Activated CD8-positive, alpha-beta memory T cell treated with anti-CD3 and anti-CD28 coated beads for 36 hours (primary cell): Measurements from ENCODE around the gene UPB1. TPM values are rescaled to one million over a fixed set of nuclear protein-coding genes. Genes with fewer than 3 reads are reported as not detected.
"Not testable (repeated sequence)": the region's sequence is repeated elsewhere in the genome, so short reads cannot be mapped to it uniquely, and the experiment has no call there.

Source experiments
- CTCF ChIA-PET: fragments of 350-600 bp; sonication (Branson Sonifier 250); formaldehyde crosslinking; loops from one replicate; lab custom pipeline; 2021; ENCODE audit warnings: antibody characterized with exemption; lab: Charles Lee
- POLR2A ChIA-PET: fragments of 350-600 bp; sonication (Branson Sonifier 250); formaldehyde crosslinking; loops from one replicate; lab custom pipeline; 2021; ENCODE audit warnings: antibody characterized with exemption; lab: Charles Lee
- total RNA-seq, 2 experiments: library from RNA; stranded (reverse); gene quantifications; one replicate each; pipeline ENCODE4 v1.2.3, GENCODE V29; 2021

UPB1 gene
- total RNA-seq, 2 experiments from 2014 or later = not detected

GRCh38 chr22:24473284-24473683, 21.8 kb upstream of the UPB1 start:
- CTCF ChIA-PET = no interaction called here
- POLR2A ChIA-PET = no interaction called here

- CTCF ChIA-PET = interaction anchor here (0.6 to 1.5 kb wide), 3 partner anchors 12 to 167 kb away, joined by 3 to 5 read pairs (median 3); no protein-coding TSS in a partner anchor
- POLR2A ChIA-PET = no interaction called here
Observed at GRCh38 chr22:24474221-24474620, 20.9 kb upstream of the UPB1 start.

GRCh38 chr22:24474649-24475255, 20.4 kb upstream of the UPB1 start:
- POLR2A ChIA-PET = no interaction called here
- CTCF ChIA-PET = interaction anchor here (0.6 to 1.5 kb wide), 3 partner anchors 11 to 166 kb away, joined by 3 to 5 read pairs (median 3); no protein-coding TSS in a partner anchor

GRCh38 chr22:24481641-24482040, 13.5 kb upstream of the UPB1 start:
- ChIA-PET POLR2A (no interaction called here), CTCF (interaction anchor here (1.9 kb wide), 1 partner anchor 37 kb away, joined by 5 read pairs; no protein-coding TSS in a partner anchor)

- ChIA-PET CTCF (interaction anchor here (1.1 to 1.9 kb wide), 3 partner anchors 18 to 62 kb away, joined by 3 to 5 read pairs (median 5); no protein-coding TSS in a partner anchor), POLR2A (interaction anchor here (0.7 kb wide), 1 partner anchor 97 kb away, joined by 3 read pairs; no protein-coding TSS in a partner anchor)
Observed at GRCh38 chr22:24482575-24482974, 12.6 kb upstream of the UPB1 start.

- ChIA-PET CTCF (interaction anchor here (1.1 to 1.9 kb wide), 4 partner anchors 18 to 197 kb away, joined by 3 to 5 read pairs (median 4); no protein-coding TSS in a partner anchor), POLR2A (interaction anchor here (0.7 kb wide), 1 partner anchor 97 kb away, joined by 3 read pairs; no protein-coding TSS in a partner anchor)
Observed at GRCh38 chr22:24482998-24483397, 12.1 kb upstream of the UPB1 start.

- CTCF ChIA-PET = interaction anchor here (1.1 to 1.7 kb wide), 2 partner anchors 46 to 198 kb away, joined by 3 to 4 read pairs; no protein-coding TSS in a partner anchor
- POLR2A ChIA-PET = no interaction called here
Observed at GRCh38 chr22:24483976-24484545, 11.1 kb upstream of the UPB1 start.

GRCh38 chr22:24485170-24485569, 10.0 kb upstream of the UPB1 start:
- ChIA-PET POLR2A (no interaction called here), CTCF (interaction anchor here (1.7 kb wide), 1 partner anchor 47 kb away, joined by 4 read pairs; no protein-coding TSS in a partner anchor)

GRCh38 chr22:24485608-24486007, 9.5 kb upstream of the UPB1 start:
- POLR2A ChIA-PET = interaction anchor here (0.8 to 1.1 kb wide), 2 partner anchors 56 to 62 kb away, joined by 3 to 4 read pairs; no protein-coding TSS in a partner anchor
- CTCF ChIA-PET = interaction anchor here (0.9 to 3.0 kb wide), 8 partner anchors 11 to 63 kb away, joined by 3 to 20 read pairs (median 4); partner anchors contain the start of gene ADORA2A

GRCh38 chr22:24486501-24486921, 8.6 kb upstream of the UPB1 start:
- ChIA-PET POLR2A (interaction anchor here (0.5 to 1.2 kb wide), 7 partner anchors 32 to 842 kb away, joined by 3 to 11 read pairs (median 3); partner anchors contain the start of gene ADORA2A), CTCF (interaction anchor here (0.9 to 3.0 kb wide), 7 partner anchors 12 to 64 kb away, joined by 3 to 20 read pairs (median 5); partner anchors contain the start of gene ADORA2A)

GRCh38 chr22:24489011-24489410, 6.1 kb upstream of the UPB1 start:
- CTCF ChIA-PET = no interaction called here
- POLR2A ChIA-PET = no interaction called here

GRCh38 chr22:24489434-24489833, 5.7 kb upstream of the UPB1 start:
- CTCF ChIA-PET, POLR2A ChIA-PET: not testable (repeated sequence)

- POLR2A ChIA-PET = no interaction called here
- CTCF ChIA-PET = interaction anchor here (1.0 kb wide), 1 partner anchor 33 kb away, joined by 3 read pairs; no protein-coding TSS in a partner anchor
Observed at GRCh38 chr22:24492391-24492790, 2.7 kb upstream of the UPB1 start.

- ChIA-PET CTCF (interaction anchor here (1.1 kb wide), 1 partner anchor 59 kb away, joined by 4 read pairs; no protein-coding TSS in a partner anchor), POLR2A (no interaction called here)
Observed at GRCh38 chr22:24494167-24494527, 985 bp upstream of the UPB1 start.

- ChIA-PET POLR2A (interaction anchor here (0.6 kb wide), 1 partner anchor 9 kb away, joined by 6 read pairs; no protein-coding TSS in a partner anchor), CTCF (no interaction called here)
Observed at GRCh38 chr22:24495365-24495675, 188 bp downstream of the UPB1 start.

GRCh38 chr22:24496234-24496633, 1.1 kb downstream of the UPB1 start:
- CTCF ChIA-PET = interaction anchor here (1.0 kb wide), 1 partner anchor 49 kb away, joined by 3 read pairs; no protein-coding TSS in a partner anchor

GRCh38 chr22:24496661-24497060, 1.5 kb downstream of the UPB1 start:
- CTCF ChIA-PET = interaction anchor here (0.8 to 1.0 kb wide), 2 partner anchors 50 to 73 kb away, joined by 3 read pairs; no protein-coding TSS in a partner anchor
- POLR2A ChIA-PET = no interaction called here

More at GRCh38 chr22:24496234-24496633, 1.1 kb downstream of the UPB1 start:
- POLR2A ChIA-PET = no interaction called here

- POLR2A ChIA-PET = no interaction called here
- CTCF ChIA-PET = no interaction called here
Observed at GRCh38 chr22:24497841-24498258, 2.7 kb downstream of the UPB1 start.

GRCh38 chr22:24498824-24499223, 3.7 kb downstream of the UPB1 start:
- ChIA-PET POLR2A (no interaction called here), CTCF (interaction anchor here (0.6 kb wide), 1 partner anchor 96 kb away, joined by 3 read pairs; no protein-coding TSS in a partner anchor)
